WTC11 (cell line): Measurements from ENCODE around the gene SIPA1L3. TPM values are rescaled to one million over a fixed set of nuclear protein-coding genes. Genes with fewer than 3 reads are reported as not detected.

ENCODE experiments used
- ATAC-seq: fragments of 200-7000 bp; cut with Tn5 transposase; 2 replicates; pipeline ENCODE4 v1.10.0; 2021; ENCODE audit warnings: mild to moderate bottlenecking, moderate library complexity
- CTCF ChIA-PET: fragments of 300-600 bp; sonication (Branson Sonifier 250); formaldehyde crosslinking; loops from one replicate; lab custom pipeline; 2021; ENCODE audit warnings: antibody characterized with exemption; lab: Charles Lee
- POLR2A ChIA-PET: fragments of 350-600 bp; sonication (Branson Sonifier 250); formaldehyde crosslinking; loops from one replicate; lab custom pipeline; 2021; ENCODE audit warnings: antibody characterized with exemption; lab: Charles Lee
- DNase-seq: peaks from one replicate; pipeline ENCODE4 v3.0.0; 2021; ENCODE audit warnings: low spot score
- H3K27ac Mint-ChIP-seq: 2 replicates; pipeline ENCODE4 v1.8.0; 2021; ENCODE audit warnings: mixed read lengths
- H3K27me3 Mint-ChIP-seq: 2 replicates; pipeline ENCODE4 v1.8.0; 2021; ENCODE audit warnings: low read depth, mild to moderate bottlenecking, moderate library complexity, mixed read lengths
- H3K36me3 Mint-ChIP-seq: 2 replicates; pipeline ENCODE4 v1.8.0; 2021; ENCODE audit warnings: mixed read lengths
- H3K4me1 Mint-ChIP-seq: 2 replicates; pipeline ENCODE4 v1.8.0; 2022; ENCODE audit warnings: mixed read lengths
- H3K4me3 Mint-ChIP-seq: 2 replicates; pipeline ENCODE4 v1.8.0; 2021; ENCODE audit warnings: mild to moderate bottlenecking, moderate library complexity, mixed read lengths
- H3K9me3 Mint-ChIP-seq: 2 replicates; pipeline ENCODE4 v1.8.0; 2021; ENCODE audit warnings: mixed read lengths
- ATF2 ChIP-seq: sonication (generic); formaldehyde crosslinking; IDR thresholded peaks from 2 replicates; pipeline ENCODE4 v1.8.1; 2022; ENCODE audit warnings: low read depth, missing genetic modification reagents, borderline replicate concordance
- CREB1 ChIP-seq: sonication (generic); formaldehyde crosslinking; IDR thresholded peaks from 2 replicates; pipeline ENCODE4 v1.8.0; 2023; ENCODE audit warnings: mild to moderate bottlenecking, missing genetic modification reagents
- E2F1 ChIP-seq: sonication (generic); formaldehyde crosslinking; IDR thresholded peaks from 2 replicates; pipeline ENCODE4 v1.8.0; 2022; ENCODE audit warnings: mild to moderate bottlenecking, missing genetic modification reagents
- GRHL2 ChIP-seq: fragments of 250-450 bp; sonication (Bioruptor Pico); IDR thresholded peaks from 2 replicates; pipeline ENCODE4 v1.8.0; 2022; ENCODE audit warnings: mild to moderate bottlenecking, moderate library complexity; ENCODE audit not compliant: insufficient replicate concordance, severe bottlenecking
- HMGXB4 ChIP-seq: sonication (generic); formaldehyde crosslinking; IDR thresholded peaks from 2 replicates; pipeline ENCODE4 v1.8.1; 2023; ENCODE audit warnings: mild to moderate bottlenecking, moderate library complexity, missing genetic modification reagents
- IRF1 ChIP-seq: sonication (generic); formaldehyde crosslinking; IDR thresholded peaks from 2 replicates; pipeline ENCODE4 v1.8.0; 2023; ENCODE audit warnings: missing genetic modification reagents
- KAT7 ChIP-seq: sonication (generic); formaldehyde crosslinking; IDR thresholded peaks from 2 replicates; pipeline ENCODE4 v1.8.1; 2023; ENCODE audit warnings: missing genetic modification reagents, mild to moderate bottlenecking, borderline replicate concordance
- MLX ChIP-seq: sonication (generic); formaldehyde crosslinking; IDR thresholded peaks from 2 replicates; pipeline ENCODE4 v1.8.1; 2023; ENCODE audit warnings: mild to moderate bottlenecking, missing genetic modification reagents, moderate library complexity
- NR1H2 ChIP-seq: sonication (generic); formaldehyde crosslinking; IDR thresholded peaks from 2 replicates; pipeline ENCODE4 v1.9.0; 2021; ENCODE audit warnings: mild to moderate bottlenecking, moderate library complexity, missing genetic modification reagents
- PRDM15 ChIP-seq: sonication (generic); formaldehyde crosslinking; IDR thresholded peaks from 2 replicates; pipeline ENCODE4 v1.8.0; 2022; ENCODE audit warnings: missing genetic modification reagents
- PREB ChIP-seq: sonication (generic); formaldehyde crosslinking; IDR thresholded peaks from 2 replicates; pipeline ENCODE4 v1.8.1; 2022; ENCODE audit warnings: mild to moderate bottlenecking, missing genetic modification reagents, moderate library complexity, borderline replicate concordance
- SMAD4 ChIP-seq: sonication (generic); formaldehyde crosslinking; IDR thresholded peaks from 2 replicates; pipeline ENCODE4 v1.8.0; 2022; ENCODE audit warnings: mild to moderate bottlenecking, missing genetic modification reagents
- SP1 ChIP-seq: sonication (generic); formaldehyde crosslinking; conservative IDR thresholded peaks from 2 replicates; pipeline ENCODE4 v1.8.1; 2022; ENCODE audit warnings: missing genetic modification reagents
- TCF7 ChIP-seq: sonication (generic); formaldehyde crosslinking; IDR thresholded peaks from 2 replicates; pipeline ENCODE4 v1.8.0; 2022; ENCODE audit warnings: mild to moderate bottlenecking, low read depth, missing genetic modification reagents, moderate library complexity
- TEAD1 ChIP-seq: sonication (generic); formaldehyde crosslinking; IDR thresholded peaks from 2 replicates; pipeline ENCODE4 v1.8.0; 2022; ENCODE audit warnings: mild to moderate bottlenecking, missing genetic modification reagents
- ZMAT4 ChIP-seq: fragments of 250-450 bp; sonication (Bioruptor Pico); IDR thresholded peaks from 2 replicates; pipeline ENCODE4 v1.9.0; 2021; ENCODE audit warnings: mild to moderate bottlenecking
- ZNF281 ChIP-seq: sonication (generic); formaldehyde crosslinking; IDR thresholded peaks from 2 replicates; pipeline ENCODE4 v1.8.0; 2023; ENCODE audit warnings: mild to moderate bottlenecking, missing genetic modification reagents
- ZNF423 ChIP-seq: fragments of 250-450 bp; sonication (Bioruptor Pico); IDR thresholded peaks from 2 replicates; pipeline ENCODE4 v2.1.2; 2022; ENCODE audit warnings: mild to moderate bottlenecking, moderate library complexity
- ZNF671 ChIP-seq: fragments of 250-450 bp; sonication (Bioruptor Pico); IDR thresholded peaks from 2 replicates; pipeline ENCODE4 v1.8.0; 2021; ENCODE audit warnings: mild to moderate bottlenecking
- total RNA-seq: library from RNA; stranded (reverse); gene quantifications from 3 replicates; pipeline ENCODE4 v1.2.3, GENCODE V29; 2021

Gene SIPA1L3
- total RNA-seq, 1 experiment from 2014 or later: 41.5 TPM

GRCh38 chr19:38216785-38217641 lies 310.0 kb downstream of the SIPA1L3 start:
- H3K27ac Mint-ChIP-seq: no peak overlapping the region
- CTCF ChIA-PET: interaction anchor here (0.8 to 1.0 kb wide), 2 partner anchors 10 to 75 kb away, joined by 3 to 5 read pairs; no protein-coding TSS in a partner anchor
- H3K36me3 Mint-ChIP-seq: no peaks in the 10 kb centered on the region
- no peak for DNase-seq
- H3K27me3 Mint-ChIP-seq: no peaks in the 10 kb centered on the region
- no peak overlapping the region for H3K4me3 Mint-ChIP-seq
- no peaks in the 10 kb centered on the region for H3K9me3 Mint-ChIP-seq
- no peak for ATAC-seq
- no peak for TF ChIP-seq PREB (CRISPR knock-in tag)
- TF ChIP-seq ZNF423 (CRISPR knock-in tag): no peak
- TF ChIP-seq SMAD4 (CRISPR knock-in tag): no peak
- no peak for TF ChIP-seq KAT7 (CRISPR knock-in tag)
- TF ChIP-seq ZNF281 (CRISPR knock-in tag): no peak
- no peak for TF ChIP-seq GRHL2
- no peak for TF ChIP-seq IRF1
- TF ChIP-seq HMGXB4: no peak
- no peak for TF ChIP-seq MLX (CRISPR knock-in tag)
- H3K4me1 Mint-ChIP-seq: peaks cover 4% of the 10 kb centered on the region; the same call in 1 of the 2 replicates
- POLR2A ChIA-PET: no interaction called here

- peaks cover 9% of the 10 kb centered on the region for H3K4me1 Mint-ChIP-seq
- no peak overlapping the region for H3K4me3 Mint-ChIP-seq
- no peaks in the 10 kb centered on the region for H3K27me3 Mint-ChIP-seq
- ATAC-seq: no peak
- H3K36me3 Mint-ChIP-seq: no peaks in the 10 kb centered on the region
- DNase-seq: no peak
- ChIA-PET POLR2A (no interaction called here), CTCF (no interaction called here)
- no peak overlapping the region for H3K27ac Mint-ChIP-seq
- H3K9me3 Mint-ChIP-seq: no peaks in the 10 kb centered on the region
- TF ChIP-seq PRDM15 (CRISPR knock-in tag): no peak
- TF ChIP-seq E2F1: no peak
- no peak for TF ChIP-seq ATF2 (CRISPR knock-in tag)
- no peak for TF ChIP-seq SP1 (CRISPR knock-in tag)
- TF ChIP-seq TEAD1: no peak
- no peak for TF ChIP-seq TCF7 (CRISPR knock-in tag)
- TF ChIP-seq ZNF671 (CRISPR knock-in tag): no peak
- no peak for TF ChIP-seq CREB1 (CRISPR knock-in tag)
- no peak for TF ChIP-seq NR1H2 (CRISPR knock-in tag)
- no peak for TF ChIP-seq ZMAT4 (CRISPR knock-in tag)
Observed at GRCh38 chr19:38218204-38218603, 311.2 kb downstream of the SIPA1L3 start.
